Fibroblast of mammary gland (primary cell): ENCODE measurements around the gene GOLGA6L9.
A peak's percentile ranks its signal among the peaks of the same experiment; 100 is the strongest.
"Not testable (repeated sequence)": the region's sequence is repeated elsewhere in the genome, so short reads cannot be mapped to it uniquely, and the experiment has no call there.

Experiments
- DNase-seq: peaks from one replicate; pipeline ENCODE4 v3.0.0-alpha.2; 2010; ENCODE audit warnings: low read depth
- H3K4me3 ChIP-seq: 2 replicates; pipeline ENCODE4 v1.5.1; 2011; ENCODE audit warnings: low read depth, mild to moderate bottlenecking, low read length, moderate library complexity; ENCODE audit not compliant: control insufficient read depth
- CTCF ChIP-seq: conservative IDR thresholded peaks from 2 replicates; pipeline ENCODE4 v1.5.1; 2011; ENCODE audit warnings: low read depth, low read length, inconsistent platforms; ENCODE audit not compliant: control insufficient read depth, insufficient read depth

GOLGA6L9 gene, protein sequence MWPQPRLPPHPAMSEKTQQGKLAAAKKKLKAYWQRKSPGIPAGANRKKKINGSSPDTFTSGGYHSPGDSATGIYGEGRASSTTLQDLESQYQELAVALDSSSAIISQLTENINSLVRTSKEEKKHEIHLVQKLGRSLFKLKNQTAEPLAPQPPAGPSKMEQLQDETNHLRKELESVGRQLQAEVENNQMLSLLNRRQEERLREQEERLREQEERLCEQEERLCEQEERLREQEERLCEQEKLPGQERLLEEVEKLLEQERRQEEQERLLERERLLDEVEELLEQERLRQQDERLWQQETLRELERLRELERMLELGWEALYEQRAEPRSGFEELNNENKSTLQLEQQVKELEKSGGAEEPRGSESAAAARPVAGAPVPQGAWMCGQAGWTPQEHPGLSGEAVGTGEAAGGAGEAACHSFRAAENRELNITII

GRCh38 chr15:82429693-82430092 is at the start of gene GOLGA6L9:
Gene GOLGA6L9, plus strand, starts transcription at chr15:82429816. Its CDS starts 264 bp downstream, at chr15:82430080.
- not testable (repeated sequence) for H3K4me3 ChIP-seq
- DNase-seq, result peak; percentile 0

DNA sequence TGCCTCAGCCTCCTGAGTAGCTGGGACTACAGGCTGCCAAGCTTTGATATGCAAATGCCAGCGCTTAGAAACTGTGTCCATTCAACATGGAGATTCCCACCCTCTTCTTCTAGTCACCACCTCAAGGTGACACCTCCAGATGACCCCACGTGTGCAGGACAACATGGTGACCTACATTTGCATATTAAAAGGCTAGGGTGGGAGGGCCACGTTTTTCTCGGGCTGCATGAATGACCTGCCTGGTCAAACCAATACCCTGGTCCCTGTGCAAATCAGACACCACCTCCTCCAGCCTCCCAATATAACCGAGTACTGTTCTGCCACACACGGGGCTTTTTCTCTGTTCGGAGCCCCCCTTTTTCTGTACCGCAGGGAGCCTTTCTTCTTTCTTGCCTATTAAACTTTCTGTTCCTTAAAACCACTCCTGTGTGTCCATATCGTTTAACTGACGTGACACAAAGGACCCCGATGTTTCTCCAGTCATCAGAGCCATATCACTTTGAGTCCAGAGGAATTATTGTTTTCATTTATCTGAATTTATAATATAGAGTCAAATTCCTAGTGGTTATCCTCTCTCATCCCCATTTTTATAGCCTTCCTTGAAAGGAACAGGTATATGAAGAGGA is 48.2 kb upstream of the GOLGA6L9 start:
- DNase-seq, result not testable (repeated sequence)

GRCh38 chr15:82387209-82387608 is 42.4 kb upstream of the GOLGA6L9 start:
- not testable (repeated sequence) for DNase-seq, H3K4me3 ChIP-seq

More for the DNA sequence above, 48.2 kb upstream of the GOLGA6L9 start:
- H3K4me3 ChIP-seq, result not testable (repeated sequence)

- DNase-seq, H3K4me3 ChIP-seq: not testable (repeated sequence)
Observed at GRCh38 chr15:82390152-82390551, 39.5 kb upstream of the GOLGA6L9 start.

DNA sequence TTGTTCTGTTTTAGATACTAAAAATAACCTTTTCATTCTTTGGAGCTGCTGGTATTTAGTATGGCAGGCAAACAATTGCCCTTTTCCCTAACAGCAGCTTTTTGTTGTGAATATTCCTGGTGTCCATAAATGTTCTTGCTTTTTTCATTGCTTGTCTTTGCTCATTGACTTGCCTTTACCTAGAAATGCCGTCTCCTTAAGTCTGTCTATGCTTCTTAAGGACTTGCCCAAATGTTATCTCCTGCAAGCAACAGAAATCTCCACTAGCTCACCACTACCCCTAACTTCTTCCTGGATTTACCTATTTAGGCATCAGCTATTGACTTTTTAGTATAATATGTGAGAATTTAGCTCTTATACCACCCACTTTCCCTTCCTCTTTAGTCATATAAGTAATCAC is 37.5 kb upstream of the GOLGA6L9 start:
- DNase-seq, H3K4me3 ChIP-seq: not testable (repeated sequence)

DNA sequence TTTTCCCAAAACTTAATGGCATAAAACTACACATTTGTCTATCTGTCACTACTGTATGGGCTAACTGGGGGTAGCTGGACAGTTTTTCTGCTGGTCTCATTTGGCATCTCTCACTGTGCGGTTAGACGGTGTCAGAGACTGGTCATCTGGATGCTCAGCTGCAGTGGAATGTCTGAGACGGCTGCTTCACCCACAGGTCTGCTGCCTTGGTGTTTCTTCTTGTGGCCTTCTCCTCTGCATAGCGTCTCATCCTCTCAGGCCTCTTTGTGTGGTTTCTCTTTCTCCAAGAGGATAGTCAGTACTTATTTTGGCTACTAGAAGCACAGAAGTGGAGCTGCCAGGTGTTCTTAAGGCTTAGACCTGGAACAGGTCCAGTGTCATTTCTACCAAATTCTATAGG is 35.9 kb upstream of the GOLGA6L9 start:
- TF ChIP-seq CTCF, result no peak
- H3K4me3 ChIP-seq, result no peak overlapping the region
- peak; percentile 16 for DNase-seq

DNA sequence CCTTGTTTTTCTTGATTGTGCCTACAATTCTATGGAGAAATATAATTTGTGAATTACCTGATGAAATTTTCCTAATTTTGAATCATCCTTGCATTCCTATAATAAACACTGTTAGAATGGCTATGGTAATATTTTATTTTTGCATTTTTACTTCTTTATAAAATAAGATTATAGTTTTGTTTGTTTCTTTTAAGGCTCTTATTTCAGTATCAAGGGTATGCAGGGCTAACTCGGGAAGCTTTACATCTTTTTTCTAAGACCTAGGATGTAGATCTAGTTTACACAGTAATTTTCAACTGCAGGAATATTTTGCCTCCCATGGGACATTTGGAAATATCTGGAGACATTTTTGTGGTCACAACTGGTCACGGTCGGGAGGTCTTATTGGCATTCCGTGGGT is 33.8 kb upstream of the GOLGA6L9 start:
- DNase-seq, result not testable (repeated sequence)

GRCh38 chr15:82397817-82398216 is 31.8 kb upstream of the GOLGA6L9 start:
- TF ChIP-seq CTCF, result no peak
- no peak overlapping the region for H3K4me3 ChIP-seq

More for the DNA sequence above, 33.8 kb upstream of the GOLGA6L9 start:
- not testable (repeated sequence) for H3K4me3 ChIP-seq

GRCh38 chr15:82398785-82399184 is 30.8 kb upstream of the GOLGA6L9 start:
- H3K4me3 ChIP-seq, result no peak overlapping the region
- DNase-seq, result no peak
- no peak for TF ChIP-seq CTCF

More at GRCh38 chr15:82397817-82398216, 31.8 kb upstream of the GOLGA6L9 start:
- DNase-seq, result no peak

GRCh38 chr15:82399366-82400103 is 30.1 kb upstream of the GOLGA6L9 start:
- not testable (repeated sequence) for DNase-seq, H3K4me3 ChIP-seq

GRCh38 chr15:82401918-82402317 is 27.7 kb upstream of the GOLGA6L9 start:
- not testable (repeated sequence) for H3K4me3 ChIP-seq, DNase-seq

GRCh38 chr15:82402341-82402740 is 27.3 kb upstream of the GOLGA6L9 start:
- DNase-seq, H3K4me3 ChIP-seq: not testable (repeated sequence)

GRCh38 chr15:82406211-82406610 is 23.4 kb upstream of the GOLGA6L9 start:
- not testable (repeated sequence) for DNase-seq, H3K4me3 ChIP-seq

DNA sequence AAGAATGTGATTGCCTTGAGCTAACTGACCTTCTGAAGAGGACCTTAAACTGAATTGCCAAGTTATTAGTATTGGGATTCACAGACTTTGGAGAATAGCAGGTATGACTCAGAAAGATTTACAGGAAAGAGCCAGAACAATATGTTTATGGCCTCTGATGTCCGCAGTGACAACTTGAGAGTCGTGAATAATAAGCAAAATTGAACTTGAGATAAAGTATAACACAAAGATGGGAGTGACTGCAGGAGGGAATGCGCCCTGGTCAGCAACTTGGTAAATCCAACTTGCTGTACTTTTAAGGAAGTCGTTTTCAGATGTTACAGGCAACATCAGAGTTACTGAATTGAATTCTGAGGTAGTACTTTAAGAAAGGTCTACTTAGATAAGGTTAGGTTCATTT is 19.3 kb upstream of the GOLGA6L9 start:
- not testable (repeated sequence) for H3K4me3 ChIP-seq

More for the DNA sequence above, 19.3 kb upstream of the GOLGA6L9 start:
- not testable (repeated sequence) for DNase-seq
